C1 segment of cervical spinal cord (tissue), 14 donors: Measurements from ENCODE around the gene PLEKHH2.
"Not testable (repeated sequence)": the region's sequence is repeated elsewhere in the genome, so short reads cannot be mapped to it uniquely, and the experiment has no call there.

Source experiments
- DNase-seq, 14 donors: peaks; one replicate each; lab custom pipeline; 2025; lab: John Stamatoyannopoulos, UW

The PLEKHH2 gene

GRCh38 chr2:43637030-43637803 lies at the start of gene PLEKHH2:
TSS of gene PLEKHH2 (plus strand) at chr2:43637260. CDS start at chr2:43644674, 7,414 bp downstream.
- DNase-seq, result peak in 13 of 14 donors; percentile 27 to 86 (median 67)

DNA sequence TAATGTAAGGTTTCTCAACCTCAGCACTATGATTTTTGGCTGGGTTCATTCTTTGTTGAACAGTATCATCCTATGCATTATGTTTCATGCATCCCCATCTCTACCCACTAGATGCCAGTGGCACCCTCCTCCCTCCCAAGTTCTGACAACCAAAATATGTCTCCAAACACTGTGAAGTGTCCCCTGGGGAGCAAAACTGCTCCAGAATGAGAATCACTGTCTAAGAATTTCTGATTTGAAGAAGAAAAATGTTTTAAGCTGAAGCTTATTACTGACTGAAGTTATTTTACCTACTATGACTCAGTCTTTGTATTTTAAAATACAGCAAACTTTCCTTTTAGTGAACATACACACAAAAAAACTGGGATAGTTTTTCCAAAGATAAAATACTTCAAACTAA lies 44.6 kb upstream of the PLEKHH2 start:
- no peak for DNase-seq

DNA sequence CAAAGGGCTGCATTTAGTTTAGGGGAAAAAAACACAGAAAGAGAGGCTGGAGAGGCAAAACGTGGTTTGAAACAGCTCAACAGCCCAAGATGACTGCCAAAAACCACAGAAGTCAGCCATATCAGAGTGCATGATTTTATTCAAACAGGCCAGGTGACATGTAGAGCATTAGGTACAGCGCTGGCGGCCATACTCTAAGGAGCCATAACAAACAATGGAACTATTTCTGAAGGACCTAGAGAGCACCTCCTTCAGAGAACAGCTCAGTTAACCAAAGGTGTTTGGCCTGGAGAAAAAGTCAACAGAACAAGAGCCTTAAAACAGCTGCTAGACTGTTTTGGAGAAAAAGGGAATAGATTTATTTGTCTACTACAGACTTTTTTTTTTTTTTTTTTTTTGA lies 43.8 kb upstream of the PLEKHH2 start:
- DNase-seq, result no peak

- DNase-seq, result no peak
Measured at GRCh38 chr2:43594875-43595274, 42.2 kb upstream of the PLEKHH2 start.

GRCh38 chr2:43595603-43596412 lies 41.3 kb upstream of the PLEKHH2 start, which contains the start of gene THADA:
TSS of gene THADA (minus strand) at chr2:43596038. CDS start at chr2:43592392, 3,646 bp downstream.
- DNase-seq, result peak; percentile 86 to 98 (median 94)

GRCh38 chr2:43600596-43600995 lies 36.5 kb upstream of the PLEKHH2 start:
- not testable (repeated sequence) for DNase-seq

DNA sequence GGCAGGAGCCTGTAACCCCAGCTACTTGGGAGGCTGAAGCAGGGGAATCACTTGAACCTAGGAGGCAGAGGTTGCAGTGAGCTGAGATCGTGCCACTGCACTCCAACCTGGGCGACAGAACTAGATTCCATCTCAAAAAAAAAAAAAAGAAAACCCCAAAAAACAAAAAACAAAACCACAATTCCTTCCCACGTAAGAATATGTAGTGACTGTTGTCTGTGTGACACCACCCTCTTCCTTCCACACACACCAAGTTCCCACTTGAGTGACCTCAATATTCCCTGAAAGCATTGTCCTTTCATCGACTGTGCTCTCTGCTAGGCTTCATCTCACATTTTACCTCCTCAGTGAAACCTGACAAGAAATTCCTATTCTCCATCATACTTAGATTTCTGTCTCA lies 32.4 kb upstream of the PLEKHH2 start:
- DNase-seq, result no peak

DNA sequence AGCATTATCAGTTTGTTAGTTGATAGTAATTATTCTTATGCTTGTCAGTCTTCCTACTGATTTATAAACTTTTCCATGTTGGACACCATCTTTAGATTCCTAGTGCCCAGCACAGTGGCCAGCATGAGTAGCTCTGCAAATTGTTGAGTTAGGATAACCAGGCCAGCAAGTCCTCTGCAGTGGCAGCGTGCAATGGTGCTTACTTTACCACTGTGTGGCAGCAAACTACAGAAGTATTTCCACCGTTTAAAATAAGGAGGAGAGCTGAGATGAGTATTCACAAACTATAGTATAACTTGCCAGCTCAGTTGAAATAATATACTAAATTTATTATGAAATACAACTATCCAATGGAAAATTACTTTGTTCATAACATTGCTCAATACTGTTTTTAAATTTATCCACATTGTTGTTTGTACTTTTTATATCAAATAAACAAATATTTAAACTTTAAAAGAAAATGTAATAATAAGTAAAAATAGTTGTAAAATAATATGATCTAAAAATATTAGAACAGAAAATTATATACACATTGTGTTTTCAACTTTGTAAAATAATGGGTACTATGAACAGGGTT lies 31.9 kb upstream of the PLEKHH2 start:
- DNase-seq, result no peak

- DNase-seq, result no peak
Measured at GRCh38 chr2:43605851-43606250, 31.2 kb upstream of the PLEKHH2 start.

DNA sequence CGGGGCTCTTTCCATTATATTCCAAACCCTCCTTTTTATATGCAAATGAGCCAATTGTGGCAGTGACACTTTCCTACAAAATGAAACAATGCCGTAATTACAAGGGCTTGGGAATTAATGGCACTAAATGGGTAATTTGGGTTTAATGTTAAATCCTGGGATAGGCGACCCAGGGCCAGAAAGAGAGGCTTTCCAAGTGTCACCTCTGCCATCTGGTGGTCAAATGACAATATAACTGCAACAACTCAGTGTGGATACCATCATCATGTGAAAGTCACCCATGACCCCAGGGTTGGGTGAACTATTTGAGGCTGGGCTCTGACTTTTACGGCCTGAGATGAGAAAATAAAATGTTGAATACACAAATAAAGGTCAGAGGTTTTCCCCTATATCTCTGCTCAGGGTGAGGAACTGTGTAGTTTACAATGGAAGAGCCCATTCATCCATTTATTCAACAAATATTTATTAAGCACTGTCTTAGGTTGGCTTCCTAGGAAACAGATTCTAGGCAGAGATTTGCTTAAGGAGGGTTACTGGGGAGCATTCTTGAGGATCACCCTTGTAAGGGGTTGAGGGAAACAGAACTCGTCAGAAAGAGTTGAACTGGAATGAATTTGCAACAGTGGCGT lies 27.7 kb upstream of the PLEKHH2 start:
- peak in 2 of 14 donors; percentile 15 to 20 for DNase-seq

- DNase-seq, result no peak
Measured at GRCh38 chr2:43610361-43610760, 26.7 kb upstream of the PLEKHH2 start.

GRCh38 chr2:43611987-43612894 lies 24.8 kb upstream of the PLEKHH2 start:
- peak in 9 of 14 donors; percentile 4 to 56 (median 28) for DNase-seq

DNA sequence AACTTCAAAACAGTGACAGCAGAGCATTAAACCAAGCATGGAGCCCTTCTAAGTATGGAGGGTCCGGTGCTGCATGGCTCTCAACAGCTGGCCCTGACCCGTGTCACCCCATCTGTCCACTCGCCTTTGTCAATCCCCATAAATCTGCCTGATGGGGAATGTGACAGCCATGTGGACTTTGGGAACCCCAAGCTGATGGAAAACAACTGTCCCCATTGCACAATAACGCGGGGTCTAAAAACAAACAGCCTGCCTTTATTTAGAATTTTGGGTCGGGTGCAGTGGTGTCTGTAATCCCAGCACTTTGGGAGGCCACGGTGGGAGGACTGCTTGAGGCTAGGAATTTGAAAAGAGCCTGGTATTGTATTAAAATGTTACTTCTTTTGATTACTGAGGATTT lies 24.1 kb upstream of the PLEKHH2 start:
- no peak for DNase-seq

- DNase-seq, result no peak
Measured at GRCh38 chr2:43616967-43617680, 19.9 kb upstream of the PLEKHH2 start.

DNA sequence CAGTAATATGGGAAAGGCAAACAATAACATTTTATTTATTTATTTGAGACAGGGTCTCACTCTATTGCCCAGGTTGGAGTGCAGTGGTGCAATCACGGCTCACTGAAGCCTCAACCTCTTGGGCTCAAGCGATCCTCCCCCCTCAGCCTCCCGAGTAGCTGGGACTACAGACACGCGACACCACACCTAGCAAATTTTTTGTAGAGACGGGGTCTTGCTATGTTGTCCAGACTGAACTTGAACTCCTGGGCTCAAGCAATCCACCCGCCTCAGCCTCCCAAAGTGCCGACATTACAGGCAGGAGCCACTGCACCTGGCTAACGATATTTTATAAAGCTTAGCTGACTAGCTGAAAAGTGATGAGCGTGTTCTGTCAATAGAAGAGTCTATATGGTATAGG lies 17.5 kb upstream of the PLEKHH2 start:
- no peak for DNase-seq

- no peak for DNase-seq
Measured at GRCh38 chr2:43622931-43623451, 14.1 kb upstream of the PLEKHH2 start.

GRCh38 chr2:43631618-43632317 lies 5.3 kb upstream of the PLEKHH2 start:
- no peak for DNase-seq

GRCh38 chr2:43634604-43635306 lies 2.3 kb upstream of the PLEKHH2 start:
- no peak for DNase-seq

- not testable (repeated sequence) for DNase-seq
Measured at GRCh38 chr2:43636153-43636552, 907 bp upstream of the PLEKHH2 start.
